ENCODE data around the gene BAZ1A. TPM values are rescaled to one million over a fixed set of nuclear protein-coding genes. Genes with fewer than 3 reads are reported as not detected.

The BAZ1A gene
- total RNA-seq, 4 donors from 2014 or later = 16.7 to 29.8 (median 28.4) TPM

DNA sequence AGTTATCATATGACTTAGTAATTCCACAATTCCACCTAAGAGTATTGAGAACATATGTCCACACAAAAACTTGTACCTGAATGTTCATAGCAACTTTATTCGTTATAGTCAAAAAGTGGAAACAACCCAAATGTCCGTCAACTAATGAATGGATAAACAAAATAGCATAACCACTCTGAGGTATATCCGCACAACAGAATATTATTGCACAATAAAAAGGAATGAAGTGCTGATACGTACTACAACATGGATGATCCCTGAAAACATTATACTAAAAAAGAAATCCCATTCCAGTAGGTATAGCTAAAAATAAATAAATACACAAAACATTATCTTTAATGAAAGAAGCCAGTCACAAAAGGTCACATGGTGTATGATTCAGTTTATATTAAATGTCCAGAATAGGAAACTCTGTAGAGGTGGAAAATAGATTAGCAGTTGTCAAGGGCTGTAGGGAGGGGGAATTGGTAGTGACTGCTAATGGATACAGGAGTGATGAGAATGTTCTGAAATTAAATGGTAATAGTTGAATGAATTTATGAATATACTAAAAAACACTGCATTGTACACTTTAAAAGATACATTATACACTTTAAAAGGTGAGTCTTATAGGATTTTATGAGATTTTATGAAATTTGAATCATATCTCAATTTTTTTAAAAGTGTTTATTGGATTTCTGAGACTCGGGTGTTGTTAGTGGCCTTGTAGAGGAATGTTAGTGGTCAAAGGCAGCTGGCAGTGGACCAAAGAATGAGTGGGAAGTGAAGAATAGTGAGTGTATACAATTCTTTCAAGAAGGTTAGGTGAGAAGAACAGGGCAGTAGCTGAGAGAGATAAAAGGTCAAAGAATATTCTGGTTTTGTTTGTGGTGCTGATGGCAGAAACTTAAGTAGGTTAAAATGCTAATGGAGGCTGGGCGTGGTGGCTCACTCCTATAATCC, 36.3 kb upstream of the BAZ1A start:
- intact Hi-C loops (cut with DNase I) = no loop called here
- WGBS, 2 donors = 80% methylated on average over 6 of the region's 6 CpGs

GRCh38 chr14:34906287-34906686, 31.1 kb upstream of the BAZ1A start:
- Histone ChIP-seq H3K4me1 (no peaks in the 10 kb centered on the region), H3K27me3 (no peaks in the 10 kb centered on the region), H3K9me3 (no peaks in the 10 kb centered on the region), H3K27ac (no peak overlapping the region), H3K4me3 (replicated peaks in 1 of 3) (no peak overlapping the region), H3K36me3 (no peaks in the 10 kb centered on the region)
- no peak for TF ChIP-seq POLR2A (IDR thresholded peaks at IDR 0.05)
- no peak for TF ChIP-seq CTCF (IDR thresholded peaks at IDR 0.05)
- 86 to 87% methylated on average over 4 of the region's 4 CpGs for WGBS, 2 donors
- no peak for DNase-seq
- intact Hi-C loops (cut with DNase I) = no loop called here

More for the DNA sequence above, 36.3 kb upstream of the BAZ1A start:
- TF ChIP-seq POLR2A (IDR thresholded peaks at IDR 0.05) (no peak), CTCF (IDR thresholded peaks at IDR 0.05) (no peak)
- DNase-seq = peak; percentile 33 to 54
- no peaks in the 10 kb centered on the region for H3K36me3 ChIP-seq
- H3K27me3 ChIP-seq = no peaks in the 10 kb centered on the region
- H3K9me3 ChIP-seq = no peaks in the 10 kb centered on the region
- no peak overlapping the region for H3K4me3 ChIP-seq (replicated peaks in 1 of 3)
- peaks cover 0 to 3% of the 10 kb centered on the region in 2 donors for H3K4me1 ChIP-seq
- H3K27ac ChIP-seq = no peak overlapping the region

DNA sequence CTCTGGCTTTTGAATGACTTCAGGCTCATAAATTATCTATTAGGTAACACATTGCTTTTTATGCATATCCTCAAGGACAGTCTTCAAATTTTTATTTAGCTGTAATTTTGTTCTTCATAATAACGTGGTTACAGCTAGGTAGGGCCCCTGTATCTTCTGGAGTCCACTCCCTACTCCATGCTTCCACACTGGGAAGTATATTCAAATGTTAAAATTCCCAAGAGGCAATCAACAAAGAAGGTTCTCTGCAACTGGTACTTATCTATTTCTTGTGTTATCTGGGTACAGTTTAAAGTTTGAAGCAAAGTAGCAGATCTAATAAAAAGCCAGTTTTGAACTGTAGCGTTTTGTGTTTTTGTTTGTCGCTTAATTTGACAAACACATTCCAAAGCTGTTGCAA, 20.1 kb upstream of the BAZ1A start:
- no peaks in the 10 kb centered on the region for H3K4me1 ChIP-seq
- DNase-seq = no peak
- H3K36me3 ChIP-seq = no peaks in the 10 kb centered on the region
- H3K4me3 ChIP-seq (replicated peaks in 1 of 3) = no peak overlapping the region
- no peaks in the 10 kb centered on the region for H3K9me3 ChIP-seq
- H3K27ac ChIP-seq = no peak overlapping the region
- no peak for TF ChIP-seq POLR2A (IDR thresholded peaks at IDR 0.05)
- no peak for TF ChIP-seq CTCF (IDR thresholded peaks at IDR 0.05)
- intact Hi-C loops (cut with DNase I) = no loop called here
- WGBS, 2 donors = 60 to 68% methylated on average over 3 of the region's 3 CpGs
- no peaks in the 10 kb centered on the region for H3K27me3 ChIP-seq

- H3K27ac ChIP-seq = no peak overlapping the region
- no peaks in the 10 kb centered on the region for H3K36me3 ChIP-seq
- H3K9me3 ChIP-seq = no peaks in the 10 kb centered on the region
- intact Hi-C loops (cut with DNase I) = no loop called here
- H3K4me3 ChIP-seq (replicated peaks in 1 of 3) = no peak overlapping the region
- WGBS, 2 donors = 76 to 77% methylated on average over 1 of the region's 1 CpG
- H3K27me3 ChIP-seq = no peaks in the 10 kb centered on the region
- TF ChIP-seq POLR2A (IDR thresholded peaks at IDR 0.05) (no peak), CTCF (IDR thresholded peaks at IDR 0.05) (no peak)
- DNase-seq = no peak
- no peaks in the 10 kb centered on the region for H3K4me1 ChIP-seq
These were observed 15.8 kb upstream of the BAZ1A start for GRCh38 chr14:34890937-34891336.

DNA sequence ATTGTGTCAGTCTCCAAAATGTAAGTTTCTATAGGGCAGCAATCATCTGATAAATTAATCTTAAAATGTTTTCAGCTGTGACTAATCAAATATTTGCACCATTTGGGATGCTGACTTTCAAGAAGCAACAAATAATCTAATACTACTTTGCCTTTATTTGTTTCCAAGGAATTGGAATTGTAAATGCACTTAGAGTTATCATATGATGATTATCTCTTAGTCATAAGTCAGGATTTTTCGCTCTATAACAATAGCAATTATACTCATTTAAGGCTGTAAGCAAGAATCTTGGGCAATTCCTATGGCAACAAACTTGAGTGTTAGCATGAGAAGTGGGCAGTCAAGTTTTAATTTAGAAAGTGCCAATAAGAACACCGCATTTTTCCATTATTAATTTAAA, 13.0 kb upstream of the BAZ1A start:
- Histone ChIP-seq H3K27ac (no peak overlapping the region), H3K4me3 (replicated peaks in 1 of 3) (no peak overlapping the region), H3K36me3 (no peaks in the 10 kb centered on the region), H3K4me1 (no peaks in the 10 kb centered on the region), H3K27me3 (no peaks in the 10 kb centered on the region), H3K9me3 (no peaks in the 10 kb centered on the region)
- 95 to 100% methylated on average over 2 of the region's 2 CpGs for WGBS, 2 donors
- DNase-seq = no peak
- intact Hi-C loops (cut with DNase I) = no loop called here
- TF ChIP-seq CTCF (IDR thresholded peaks at IDR 0.05) (no peak), POLR2A (IDR thresholded peaks at IDR 0.05) (no peak)
